Panc1 (cell line): ENCODE results near the gene SPATA33. TPM values are rescaled to one million over a fixed set of nuclear protein-coding genes. Genes with fewer than 3 reads are reported as not detected.

Source experiments
- ATAC-seq: fragments of 200-7000 bp; cut with Tn5 transposase; 2 replicates; pipeline ENCODE4 v1.9.1; 2020; ENCODE audit warnings: mild to moderate bottlenecking, moderate library complexity
- BruUV-seq: library from RNA; stranded (reverse); fragments of 400-500 nt; replicated peaks from 2 replicates; lab custom pipeline; 2021; lab: Mats Ljungman, UMichigan
- CTCF ChIA-PET: fragments of 300-600 bp; sonication (Branson Sonifier 250); formaldehyde crosslinking; loops from one replicate; lab custom pipeline; 2022; ENCODE audit warnings: antibody characterized with exemption; lab: Charles Lee
- POLR2A ChIA-PET: fragments of 300-600 bp; sonication (Branson Sonifier 250); formaldehyde crosslinking; loops from one replicate; lab custom pipeline; 2022; ENCODE audit warnings: antibody characterized with exemption; lab: Charles Lee
- DNase-seq: peaks from one replicate; pipeline ENCODE4 v3.0.0-alpha.2; 2010; ENCODE audit warnings: low read depth, low spot score
- H3K27ac ChIP-seq: 2 replicates; pipeline ENCODE4 v1.5.1; 2011; ENCODE audit warnings: mild to moderate bottlenecking, low read length, inconsistent platforms
- H3K27me3 ChIP-seq: fragments of 200-500 bp; sonication (Bioruptor generic); 2 replicates; pipeline ENCODE4 v1.6.0; 2014; ENCODE audit warnings: low read length, inconsistent platforms; ENCODE audit not compliant: control insufficient read depth, insufficient read depth
- H3K36me3 ChIP-seq: fragments of 200-500 bp; sonication (Bioruptor generic); 2 replicates; pipeline ENCODE4 v1.5.1; 2014; ENCODE audit warnings: inconsistent platforms, mild to moderate bottlenecking, low read length, moderate library complexity; ENCODE audit not compliant: control insufficient read depth, insufficient read depth
- H3K4me1 ChIP-seq: 2 replicates; pipeline ENCODE4 v1.5.1; 2011; ENCODE audit warnings: inconsistent platforms, mild to moderate bottlenecking, low read length, moderate library complexity; ENCODE audit not compliant: control insufficient read depth, insufficient read depth
- H3K4me3 ChIP-seq, 2 experiments: 2 replicates each; pipeline ENCODE4 v1.5.1; 2011 to 2012; ENCODE audit warnings: low read depth in 2 of 2, low read length in 2 of 2, mild to moderate bottlenecking in 2 of 2, inconsistent platforms in 1 of 2, moderate library complexity in 1 of 2
- H3K9me3 ChIP-seq: fragments of 200-500 bp; sonication (Bioruptor generic); 2 replicates; pipeline ENCODE4 v1.5.1; 2014; ENCODE audit warnings: low read depth, mild to moderate bottlenecking, inconsistent platforms, low read length, moderate library complexity; ENCODE audit not compliant: control insufficient read depth, insufficient read depth
- POLR2AphosphoS5 ChIP-seq: IDR thresholded peaks from 2 replicates; pipeline ENCODE4 v1.6.1; 2012; ENCODE audit warnings: mild to moderate bottlenecking, low read depth, low read length, moderate library complexity
- SIN3A ChIP-seq: IDR thresholded peaks from 2 replicates; pipeline ENCODE4 v1.6.1; 2012; ENCODE audit warnings: low read depth, mild to moderate bottlenecking, low read length, moderate library complexity, borderline replicate concordance; ENCODE audit not compliant: insufficient read depth
- TCF7L2 ChIP-seq: IDR thresholded peaks from 2 replicates; pipeline ENCODE4 v1.6.1; 2011; ENCODE audit warnings: mild to moderate bottlenecking, low read depth, low read length, inconsistent platforms
- in situ Hi-C: cut with HindIII; loops from 2 replicates; pipeline ENCODE4 v1.10.0; 2016; ENCODE audit warnings: low sequenced_read_pairs, low pct_unique_long_range_greater_than_20kb
- intact Hi-C: fragments of 100-400 bp; cut with micrococcal nuclease; formaldehyde crosslinking; loops from one replicate; pipeline ENCODE4 v1.10.0; 2022; ENCODE audit not compliant: unreplicated experiment
- total RNA-seq: library from RNA; stranded (reverse); gene quantifications from one replicate; pipeline ENCODE4 v1.2.1, GENCODE V29; 2021; ENCODE audit not compliant: unreplicated experiment
- TF ChIP-seq, protein P1 (sequence below), 2 experiments: IDR thresholded peaks; 2 replicates each; pipeline ENCODE4 v1.6.1; 2011 to 2012; ENCODE audit warnings: low read depth in 2 of 2, control low read depth in 1 of 2, low read length in 1 of 2, mild to moderate bottlenecking in 1 of 2, moderate library complexity in 1 of 2; ENCODE audit not compliant: insufficient read depth in 1 of 2
- TF ChIP-seq, protein P2 (sequence below): fragments of 450-650 bp; IDR thresholded peaks from 2 replicates; pipeline ENCODE4 v1.5.1; 2017; ENCODE audit warnings: mild to moderate bottlenecking

Gene SPATA33
- total RNA-seq, 1 experiment from 2014 or later, result 18.3 TPM

DNA sequence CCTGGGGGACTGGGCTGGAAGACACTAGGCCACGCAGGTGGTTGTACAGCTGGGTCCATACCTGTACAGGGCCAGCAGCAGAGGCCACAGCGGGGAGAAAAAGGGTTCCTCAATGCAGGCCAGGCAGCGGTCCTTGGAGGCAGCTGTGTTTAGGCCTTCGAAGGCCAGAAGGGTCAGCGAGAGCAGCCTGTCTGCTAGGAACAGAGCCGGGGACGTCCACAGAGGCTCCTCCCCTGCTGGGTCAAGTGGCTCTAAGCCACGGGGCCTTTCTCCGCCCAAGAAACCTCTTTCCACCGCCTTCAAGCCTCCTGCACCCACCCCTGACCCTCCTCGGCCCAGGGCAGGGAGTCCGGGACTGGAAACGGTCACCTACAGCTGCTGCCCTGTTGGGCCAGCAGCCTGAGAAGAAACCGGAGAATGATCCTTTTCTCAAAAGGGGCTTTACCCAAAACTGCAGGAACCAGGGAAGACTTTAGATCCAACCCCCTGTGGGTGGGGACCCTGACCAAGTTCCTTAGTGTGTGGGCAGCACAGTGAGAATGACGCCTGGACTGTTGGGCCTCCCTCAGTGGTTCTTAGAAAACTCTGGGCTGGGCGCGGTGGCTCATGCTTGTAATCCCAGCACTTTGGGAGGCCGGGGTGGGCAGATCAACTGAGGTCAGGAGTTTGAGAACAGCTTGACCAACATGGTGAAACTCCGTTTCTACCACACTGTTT is 52.2 kb downstream of the SPATA33 start:
- Histone ChIP-seq H3K9me3 (no peaks in the 10 kb centered on the region), H3K27ac (no peak overlapping the region), H3K27me3 (no peaks in the 10 kb centered on the region), H3K4me1 (0 out of 2 replicates have a peak, but pooled peaks cover 5% of the 10 kb centered on the region), H3K4me3 (no peak overlapping the region), H3K36me3 (no peaks in the 10 kb centered on the region; the same call in 1 of the 2 replicates)
- ATAC-seq (no peak), DNase-seq (no peak)
- BruUV-seq, result no TSS peak
- CTCF ChIA-PET, result interaction anchor here (1.1 kb wide), 1 partner anchor 8 kb away, joined by 9 read pairs; the partner anchor contains the start of gene SPATA2L
- TF ChIP-seq, protein P1, sequence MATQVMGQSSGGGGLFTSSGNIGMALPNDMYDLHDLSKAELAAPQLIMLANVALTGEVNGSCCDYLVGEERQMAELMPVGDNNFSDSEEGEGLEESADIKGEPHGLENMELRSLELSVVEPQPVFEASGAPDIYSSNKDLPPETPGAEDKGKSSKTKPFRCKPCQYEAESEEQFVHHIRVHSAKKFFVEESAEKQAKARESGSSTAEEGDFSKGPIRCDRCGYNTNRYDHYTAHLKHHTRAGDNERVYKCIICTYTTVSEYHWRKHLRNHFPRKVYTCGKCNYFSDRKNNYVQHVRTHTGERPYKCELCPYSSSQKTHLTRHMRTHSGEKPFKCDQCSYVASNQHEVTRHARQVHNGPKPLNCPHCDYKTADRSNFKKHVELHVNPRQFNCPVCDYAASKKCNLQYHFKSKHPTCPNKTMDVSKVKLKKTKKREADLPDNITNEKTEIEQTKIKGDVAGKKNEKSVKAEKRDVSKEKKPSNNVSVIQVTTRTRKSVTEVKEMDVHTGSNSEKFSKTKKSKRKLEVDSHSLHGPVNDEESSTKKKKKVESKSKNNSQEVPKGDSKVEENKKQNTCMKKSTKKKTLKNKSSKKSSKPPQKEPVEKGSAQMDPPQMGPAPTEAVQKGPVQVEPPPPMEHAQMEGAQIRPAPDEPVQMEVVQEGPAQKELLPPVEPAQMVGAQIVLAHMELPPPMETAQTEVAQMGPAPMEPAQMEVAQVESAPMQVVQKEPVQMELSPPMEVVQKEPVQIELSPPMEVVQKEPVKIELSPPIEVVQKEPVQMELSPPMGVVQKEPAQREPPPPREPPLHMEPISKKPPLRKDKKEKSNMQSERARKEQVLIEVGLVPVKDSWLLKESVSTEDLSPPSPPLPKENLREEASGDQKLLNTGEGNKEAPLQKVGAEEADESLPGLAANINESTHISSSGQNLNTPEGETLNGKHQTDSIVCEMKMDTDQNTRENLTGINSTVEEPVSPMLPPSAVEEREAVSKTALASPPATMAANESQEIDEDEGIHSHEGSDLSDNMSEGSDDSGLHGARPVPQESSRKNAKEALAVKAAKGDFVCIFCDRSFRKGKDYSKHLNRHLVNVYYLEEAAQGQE (IDR thresholded peaks at IDR 0.05; ENCODE audit: insufficient read depth in 1 of 2, low read depth in 2 of 2, low read length in 1 of 2), result no peak
- TF ChIP-seq TCF7L2 (no peak), SIN3A (no peak), POLR2AphosphoS5 (no peak)
- TF ChIP-seq, protein P2, sequence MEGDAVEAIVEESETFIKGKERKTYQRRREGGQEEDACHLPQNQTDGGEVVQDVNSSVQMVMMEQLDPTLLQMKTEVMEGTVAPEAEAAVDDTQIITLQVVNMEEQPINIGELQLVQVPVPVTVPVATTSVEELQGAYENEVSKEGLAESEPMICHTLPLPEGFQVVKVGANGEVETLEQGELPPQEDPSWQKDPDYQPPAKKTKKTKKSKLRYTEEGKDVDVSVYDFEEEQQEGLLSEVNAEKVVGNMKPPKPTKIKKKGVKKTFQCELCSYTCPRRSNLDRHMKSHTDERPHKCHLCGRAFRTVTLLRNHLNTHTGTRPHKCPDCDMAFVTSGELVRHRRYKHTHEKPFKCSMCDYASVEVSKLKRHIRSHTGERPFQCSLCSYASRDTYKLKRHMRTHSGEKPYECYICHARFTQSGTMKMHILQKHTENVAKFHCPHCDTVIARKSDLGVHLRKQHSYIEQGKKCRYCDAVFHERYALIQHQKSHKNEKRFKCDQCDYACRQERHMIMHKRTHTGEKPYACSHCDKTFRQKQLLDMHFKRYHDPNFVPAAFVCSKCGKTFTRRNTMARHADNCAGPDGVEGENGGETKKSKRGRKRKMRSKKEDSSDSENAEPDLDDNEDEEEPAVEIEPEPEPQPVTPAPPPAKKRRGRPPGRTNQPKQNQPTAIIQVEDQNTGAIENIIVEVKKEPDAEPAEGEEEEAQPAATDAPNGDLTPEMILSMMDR, result no peak
- intact Hi-C loops, result no loop called here
- POLR2A ChIA-PET, result no interaction called here
- in situ Hi-C loops, result no loop called here

DNA sequence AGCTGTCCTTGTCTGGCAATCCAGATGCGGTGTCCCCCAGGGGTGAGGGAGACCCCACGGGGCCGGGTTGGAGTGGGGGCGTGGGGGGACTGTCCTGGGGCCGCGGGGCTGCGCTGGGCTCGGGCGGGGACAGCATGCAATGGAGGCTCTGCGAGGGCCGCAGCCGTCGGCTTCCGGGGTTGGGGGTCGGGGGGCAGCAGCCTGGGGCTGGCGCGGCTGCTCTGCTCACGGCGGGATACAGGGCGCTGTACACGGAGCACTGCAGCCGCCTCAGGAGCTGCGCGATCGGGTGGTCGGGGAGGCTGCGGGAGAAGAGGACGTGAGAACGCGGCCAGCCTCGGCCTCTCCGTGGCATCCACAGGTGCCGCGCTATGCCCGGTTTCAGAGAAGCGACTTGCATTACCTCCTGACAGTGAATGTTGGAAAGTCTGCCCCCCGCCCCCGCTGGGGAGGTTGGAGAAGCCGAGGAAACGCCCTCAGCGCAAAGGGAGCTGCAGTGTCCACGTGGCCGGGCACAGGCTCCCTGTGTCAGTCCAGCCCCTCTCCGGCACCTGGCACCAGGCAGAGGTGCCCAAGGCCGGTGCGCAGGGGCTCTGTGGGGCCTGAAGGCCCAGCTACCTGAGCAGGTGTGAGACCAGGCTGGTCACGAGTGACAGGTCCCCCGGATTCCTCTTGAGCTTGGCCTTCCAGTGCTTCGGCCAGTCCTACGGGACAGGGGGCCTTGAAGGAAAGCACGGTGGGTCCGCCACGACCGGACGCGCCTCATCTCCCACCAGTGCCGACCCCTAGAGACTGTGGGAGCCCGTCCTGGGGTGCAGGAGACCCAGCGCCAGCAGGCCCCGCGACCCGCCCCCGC is 53.3 kb downstream of the SPATA33 start:
- no peaks in the 10 kb centered on the region for H3K9me3 ChIP-seq
- TF ChIP-seq TCF7L2 (no peak), POLR2AphosphoS5 (no peak), SIN3A (no peak)
- TF ChIP-seq, protein P1 (IDR thresholded peaks at IDR 0.05; ENCODE audit: insufficient read depth in 1 of 2, low read depth in 2 of 2, low read length in 1 of 2), result no peak
- TF ChIP-seq, protein P2, result no peak
- H3K27ac ChIP-seq, result no peak overlapping the region
- no peak for ATAC-seq
- intact Hi-C loops, result no loop called here
- BruUV-seq, result no TSS peak
- no peaks in the 10 kb centered on the region for H3K27me3 ChIP-seq
- H3K4me3 ChIP-seq, result no peak overlapping the region
- in situ Hi-C loops, result no loop called here
- CTCF ChIA-PET, result interaction anchor here (1.1 kb wide), 1 partner anchor 9 kb away, joined by 9 read pairs; the partner anchor contains the start of gene SPATA2L
- DNase-seq, result no peak
- no peaks in the 10 kb centered on the region; the same call in 1 of the 2 replicates for H3K36me3 ChIP-seq
- H3K4me1 ChIP-seq, result 0 out of 2 replicates have a peak, but pooled peaks cover 3% of the 10 kb centered on the region
- POLR2A ChIA-PET, result no interaction called here
